ENCODE measurements around the gene TM7SF3. TPM values are rescaled to one million over a fixed set of nuclear protein-coding genes. Genes with fewer than 3 reads are reported as not detected.

Gene TM7SF3
- total RNA-seq, 1 donor from 2014 or later = 46.9 TPM

DNA sequence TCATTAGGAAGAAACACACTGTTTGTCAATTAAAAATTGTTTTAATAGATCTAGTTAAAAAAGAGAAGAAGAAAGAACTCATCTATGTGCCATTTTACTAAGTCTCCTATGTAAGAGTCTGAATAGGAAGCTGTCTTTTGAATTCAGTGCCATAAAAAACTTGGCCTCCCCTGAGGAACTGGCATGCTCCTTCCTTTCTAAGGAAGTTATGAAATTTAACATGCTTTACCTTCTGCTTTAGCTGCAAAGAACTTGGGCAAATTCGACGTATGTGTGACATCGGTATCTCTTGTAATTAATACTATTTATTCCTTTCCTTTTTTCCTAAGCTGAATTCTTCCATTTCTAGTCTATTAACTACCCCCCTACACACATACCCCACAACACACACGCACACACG, 12.5 kb downstream of the TM7SF3 start:
- Mint-ChIP-seq H3K4me3 (ENCODE audit: unreplicated experiment) (no peak overlapping the region), H3K27me3 (ENCODE audit: unreplicated experiment) (no peaks in the 10 kb centered on the region), H3K9me3 (ENCODE audit: unreplicated experiment) (no peaks in the 10 kb centered on the region), H3K27ac (ENCODE audit: unreplicated experiment) (no peak overlapping the region), H3K36me3 (ENCODE audit: unreplicated experiment) (peaks cover 18% of the 10 kb centered on the region), H3K4me1 (ENCODE audit: unreplicated experiment) (peaks cover 8% of the 10 kb centered on the region)
- TF ChIP-seq, protein P1, sequence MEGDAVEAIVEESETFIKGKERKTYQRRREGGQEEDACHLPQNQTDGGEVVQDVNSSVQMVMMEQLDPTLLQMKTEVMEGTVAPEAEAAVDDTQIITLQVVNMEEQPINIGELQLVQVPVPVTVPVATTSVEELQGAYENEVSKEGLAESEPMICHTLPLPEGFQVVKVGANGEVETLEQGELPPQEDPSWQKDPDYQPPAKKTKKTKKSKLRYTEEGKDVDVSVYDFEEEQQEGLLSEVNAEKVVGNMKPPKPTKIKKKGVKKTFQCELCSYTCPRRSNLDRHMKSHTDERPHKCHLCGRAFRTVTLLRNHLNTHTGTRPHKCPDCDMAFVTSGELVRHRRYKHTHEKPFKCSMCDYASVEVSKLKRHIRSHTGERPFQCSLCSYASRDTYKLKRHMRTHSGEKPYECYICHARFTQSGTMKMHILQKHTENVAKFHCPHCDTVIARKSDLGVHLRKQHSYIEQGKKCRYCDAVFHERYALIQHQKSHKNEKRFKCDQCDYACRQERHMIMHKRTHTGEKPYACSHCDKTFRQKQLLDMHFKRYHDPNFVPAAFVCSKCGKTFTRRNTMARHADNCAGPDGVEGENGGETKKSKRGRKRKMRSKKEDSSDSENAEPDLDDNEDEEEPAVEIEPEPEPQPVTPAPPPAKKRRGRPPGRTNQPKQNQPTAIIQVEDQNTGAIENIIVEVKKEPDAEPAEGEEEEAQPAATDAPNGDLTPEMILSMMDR (IDR thresholded peaks at IDR 0.05) = no peak
- no peak for DNase-seq (ENCODE audit: extremely low spot score, unreplicated experiment)

DNA sequence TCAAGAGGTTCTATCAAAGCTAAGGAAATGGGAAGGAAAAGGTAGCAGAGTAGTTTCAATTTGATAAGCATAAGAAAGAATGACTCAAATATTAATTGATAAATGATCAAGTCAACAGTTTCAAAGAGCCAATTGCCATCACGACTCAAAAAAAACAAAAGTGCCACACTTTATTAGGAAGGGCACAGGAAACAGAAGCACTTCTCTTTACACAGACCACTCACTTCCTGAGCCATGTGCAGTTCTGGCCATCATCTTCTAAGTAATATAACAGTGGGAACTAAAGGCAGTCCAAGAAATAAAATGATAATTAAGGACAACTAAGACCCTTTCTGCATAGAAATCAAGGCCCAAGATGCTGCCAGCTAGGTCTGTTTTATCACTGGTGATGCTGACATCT, 13.2 kb downstream of the TM7SF3 start:
- H3K27me3 Mint-ChIP-seq (ENCODE audit: unreplicated experiment) = no peaks in the 10 kb centered on the region

DNA sequence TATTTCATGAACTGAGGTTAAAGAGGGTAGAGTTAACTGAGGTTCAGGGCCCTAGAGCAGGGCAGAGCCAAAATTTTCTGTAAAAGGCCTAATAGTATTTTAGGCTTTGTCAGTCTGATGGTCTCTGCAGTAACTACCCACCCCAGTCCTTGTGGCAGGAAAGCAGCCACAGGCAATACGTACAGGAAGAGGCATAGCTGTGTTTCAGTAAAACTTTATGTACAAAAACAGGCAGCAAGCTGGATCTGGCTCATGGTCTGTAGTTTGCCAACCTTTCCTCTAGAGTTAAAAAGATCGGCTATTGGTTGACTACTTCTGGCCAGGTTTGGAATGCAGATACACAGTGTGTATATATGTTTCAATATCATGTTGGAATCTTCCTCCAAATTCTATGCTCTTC, 17.2 kb downstream of the TM7SF3 start:
- no peaks in the 10 kb centered on the region for H3K4me1 Mint-ChIP-seq (ENCODE audit: unreplicated experiment)
- DNase-seq (ENCODE audit: extremely low spot score, unreplicated experiment) = no peak
- no peak overlapping the region for H3K4me3 Mint-ChIP-seq (ENCODE audit: unreplicated experiment)
- TF ChIP-seq, protein P1 (IDR thresholded peaks at IDR 0.05) = no peak
- no peaks in the 10 kb centered on the region for H3K9me3 Mint-ChIP-seq (ENCODE audit: unreplicated experiment)
- no peaks in the 10 kb centered on the region for H3K27me3 Mint-ChIP-seq (ENCODE audit: unreplicated experiment)
- no peak overlapping the region for H3K27ac Mint-ChIP-seq (ENCODE audit: unreplicated experiment)
- peaks cover 34% of the 10 kb centered on the region for H3K36me3 Mint-ChIP-seq (ENCODE audit: unreplicated experiment)

More for the DNA sequence above, 13.2 kb downstream of the TM7SF3 start:
- Mint-ChIP-seq H3K36me3 (ENCODE audit: unreplicated experiment) (peaks cover 21% of the 10 kb centered on the region), H3K4me3 (ENCODE audit: unreplicated experiment) (no peak overlapping the region), H3K9me3 (ENCODE audit: unreplicated experiment) (no peaks in the 10 kb centered on the region), H3K27ac (ENCODE audit: unreplicated experiment) (no peak overlapping the region), H3K4me1 (ENCODE audit: unreplicated experiment) (peaks cover 8% of the 10 kb centered on the region)
- TF ChIP-seq, protein P1 (IDR thresholded peaks at IDR 0.05) = no peak
- DNase-seq (ENCODE audit: extremely low spot score, unreplicated experiment) = no peak

DNA sequence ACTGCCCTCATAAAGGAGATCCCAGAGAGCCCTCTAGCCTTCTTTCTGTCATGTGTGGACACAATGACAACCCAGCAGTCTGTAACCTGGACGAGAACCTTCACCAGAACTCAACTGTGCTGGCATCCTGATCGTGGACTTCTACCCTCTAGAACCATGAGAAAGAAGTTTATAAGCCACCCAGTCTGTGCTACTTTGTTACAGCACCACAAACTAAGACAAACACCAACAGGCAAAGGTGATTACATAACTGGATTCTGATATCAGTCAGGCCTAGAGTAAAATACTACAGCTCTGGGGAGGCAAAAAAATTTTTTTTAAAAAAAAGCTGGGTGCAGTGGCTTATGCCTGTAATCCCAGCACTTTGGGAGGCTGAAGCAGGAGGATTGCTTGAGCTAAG, 18.5 kb downstream of the TM7SF3 start:
- Mint-ChIP-seq H3K27ac (ENCODE audit: unreplicated experiment) (no peak overlapping the region), H3K4me3 (ENCODE audit: unreplicated experiment) (no peak overlapping the region), H3K9me3 (ENCODE audit: unreplicated experiment) (no peaks in the 10 kb centered on the region), H3K36me3 (ENCODE audit: unreplicated experiment) (peaks cover 36% of the 10 kb centered on the region), H3K4me1 (ENCODE audit: unreplicated experiment) (no peaks in the 10 kb centered on the region), H3K27me3 (ENCODE audit: unreplicated experiment) (no peaks in the 10 kb centered on the region)
- no peak for DNase-seq (ENCODE audit: extremely low spot score, unreplicated experiment)
- TF ChIP-seq, protein P1 (IDR thresholded peaks at IDR 0.05) = no peak

DNA sequence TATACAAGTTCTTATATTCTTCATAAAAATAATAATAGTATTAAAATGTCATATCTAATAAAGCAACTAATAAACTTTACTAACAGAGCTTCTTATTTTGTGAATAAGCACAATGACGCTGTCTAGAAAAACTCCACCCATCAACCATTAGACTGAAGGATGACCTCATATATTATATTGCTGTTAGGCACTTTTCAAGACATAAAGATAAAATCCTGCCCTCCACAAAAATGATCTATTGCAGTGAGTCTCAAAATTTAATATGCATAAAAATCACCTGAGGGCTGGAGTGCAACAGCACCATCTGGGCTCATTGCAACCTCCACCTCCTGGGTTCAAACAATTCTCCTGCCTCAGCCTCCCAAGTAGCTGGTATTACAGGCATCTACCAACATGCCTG, 20.1 kb downstream of the TM7SF3 start:
- H3K4me3 Mint-ChIP-seq (ENCODE audit: unreplicated experiment) = no peak overlapping the region
- H3K36me3 Mint-ChIP-seq (ENCODE audit: unreplicated experiment) = peaks cover 36% of the 10 kb centered on the region
- no peak overlapping the region for H3K27ac Mint-ChIP-seq (ENCODE audit: unreplicated experiment)
- DNase-seq (ENCODE audit: extremely low spot score, unreplicated experiment) = no peak
- H3K9me3 Mint-ChIP-seq (ENCODE audit: unreplicated experiment) = no peaks in the 10 kb centered on the region
- no peaks in the 10 kb centered on the region for H3K4me1 Mint-ChIP-seq (ENCODE audit: unreplicated experiment)
- TF ChIP-seq, protein P1 (IDR thresholded peaks at IDR 0.05) = no peak
- H3K27me3 Mint-ChIP-seq (ENCODE audit: unreplicated experiment) = no peaks in the 10 kb centered on the region
